ENCODE results near the gene TRIM14.

TRIM14 gene

DNA sequence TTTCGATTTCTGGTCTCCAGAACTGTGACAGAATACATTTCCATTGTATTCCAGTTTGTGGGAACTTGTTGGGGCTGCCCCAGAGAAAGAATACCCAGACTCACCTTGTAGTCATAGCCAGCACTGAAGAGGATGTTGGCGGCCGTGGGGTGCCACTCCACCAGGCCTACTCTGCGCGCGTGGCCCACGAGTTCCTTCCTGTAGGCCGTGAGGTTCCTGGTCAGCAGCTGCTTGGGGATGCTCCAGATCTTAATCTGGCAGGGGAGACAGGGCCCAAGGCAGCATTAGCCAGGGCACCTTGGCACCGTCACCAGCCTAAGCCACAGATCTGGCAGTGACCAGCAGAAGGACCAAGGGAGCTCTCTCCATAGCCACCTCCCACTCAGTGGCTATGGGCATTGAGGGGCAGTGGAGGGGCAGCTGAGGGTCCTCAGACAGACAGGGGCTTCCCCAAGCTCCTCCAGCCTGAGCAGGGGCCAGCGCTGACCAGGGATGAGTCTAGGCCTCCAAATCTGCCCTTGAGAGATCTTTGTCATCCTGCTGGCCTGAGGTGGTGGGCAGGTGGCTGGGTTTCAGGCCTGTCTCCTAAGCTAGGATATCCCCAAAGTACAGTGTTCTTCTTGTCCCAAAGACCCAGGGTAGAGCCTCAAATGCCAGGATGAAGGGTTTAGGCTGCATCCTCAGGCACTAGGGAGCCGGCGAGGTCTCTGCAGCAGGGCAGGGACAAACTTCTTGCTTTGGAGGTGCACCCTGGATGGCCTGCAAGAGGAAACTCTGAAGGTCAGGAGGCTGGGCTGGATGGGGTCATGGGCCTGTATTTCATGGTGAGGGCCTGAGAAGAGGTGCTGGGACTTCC lies 15.9 kb upstream of the TRIM14 start:
- no peaks in the 10 kb centered on the region for H3F3A ChIP-seq (ENCODE audit: low read depth)
- TF ChIP-seq, protein P1, sequence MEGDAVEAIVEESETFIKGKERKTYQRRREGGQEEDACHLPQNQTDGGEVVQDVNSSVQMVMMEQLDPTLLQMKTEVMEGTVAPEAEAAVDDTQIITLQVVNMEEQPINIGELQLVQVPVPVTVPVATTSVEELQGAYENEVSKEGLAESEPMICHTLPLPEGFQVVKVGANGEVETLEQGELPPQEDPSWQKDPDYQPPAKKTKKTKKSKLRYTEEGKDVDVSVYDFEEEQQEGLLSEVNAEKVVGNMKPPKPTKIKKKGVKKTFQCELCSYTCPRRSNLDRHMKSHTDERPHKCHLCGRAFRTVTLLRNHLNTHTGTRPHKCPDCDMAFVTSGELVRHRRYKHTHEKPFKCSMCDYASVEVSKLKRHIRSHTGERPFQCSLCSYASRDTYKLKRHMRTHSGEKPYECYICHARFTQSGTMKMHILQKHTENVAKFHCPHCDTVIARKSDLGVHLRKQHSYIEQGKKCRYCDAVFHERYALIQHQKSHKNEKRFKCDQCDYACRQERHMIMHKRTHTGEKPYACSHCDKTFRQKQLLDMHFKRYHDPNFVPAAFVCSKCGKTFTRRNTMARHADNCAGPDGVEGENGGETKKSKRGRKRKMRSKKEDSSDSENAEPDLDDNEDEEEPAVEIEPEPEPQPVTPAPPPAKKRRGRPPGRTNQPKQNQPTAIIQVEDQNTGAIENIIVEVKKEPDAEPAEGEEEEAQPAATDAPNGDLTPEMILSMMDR (conservative IDR thresholded peaks at IDR 0.05; ENCODE audit: low read length) = no peak
- TF ChIP-seq EZH2phosphoT487 (IDR thresholded peaks at IDR 0.05; ENCODE audit: borderline replicate concordance) = no peak
- no peaks in the 10 kb centered on the region for H3K27me3 ChIP-seq (ENCODE audit: insufficient read depth, low read length, poor library complexity, severe bottlenecking)
- H3K79me2 ChIP-seq (ENCODE audit: insufficient read depth, low read length) = no peaks in the 10 kb centered on the region
- H3K9me3 ChIP-seq (ENCODE audit: insufficient read depth, low read depth, low read length) = no peaks in the 10 kb centered on the region
- no peaks in the 10 kb centered on the region for H3K9me2 ChIP-seq (replicated peaks; ENCODE audit: low read depth, low read length)
- H3K4me1 ChIP-seq (ENCODE audit: insufficient read depth, low read length, poor library complexity, severe bottlenecking) = no peaks in the 10 kb centered on the region
- no peaks in the 10 kb centered on the region for H3K36me3 ChIP-seq (ENCODE audit: insufficient read depth, low read length)
- no peak overlapping the region for H3K4me3 ChIP-seq (ENCODE audit: low read length, poor library complexity, severe bottlenecking)
- no peak overlapping the region for H3K4me2 ChIP-seq (ENCODE audit: low read depth, low read length, poor library complexity, severe bottlenecking)
- no peak overlapping the region for H3K9ac ChIP-seq (ENCODE audit: low read depth, low read length, poor library complexity, severe bottlenecking)
- H4K20me1 ChIP-seq (ENCODE audit: insufficient read depth, low read length, poor library complexity, severe bottlenecking) = no peaks in the 10 kb centered on the region
- H2AFZ ChIP-seq (ENCODE audit: low read length) = no peak overlapping the region

- Histone ChIP-seq H3K9ac (ENCODE audit: low read depth, low read length, poor library complexity, severe bottlenecking) (no peak overlapping the region), H3K4me1 (ENCODE audit: insufficient read depth, low read length, poor library complexity, severe bottlenecking) (no peaks in the 10 kb centered on the region), H3K4me3 (ENCODE audit: low read length, poor library complexity, severe bottlenecking) (no peak overlapping the region), H3F3A (ENCODE audit: low read depth) (no peaks in the 10 kb centered on the region), H4K20me1 (ENCODE audit: insufficient read depth, low read length, poor library complexity, severe bottlenecking) (no peaks in the 10 kb centered on the region), H3K9me2 (replicated peaks; ENCODE audit: low read depth, low read length) (no peaks in the 10 kb centered on the region), H3K79me2 (ENCODE audit: insufficient read depth, low read length) (no peaks in the 10 kb centered on the region), H3K27me3 (ENCODE audit: insufficient read depth, low read length, poor library complexity, severe bottlenecking) (no peaks in the 10 kb centered on the region), H3K4me2 (ENCODE audit: low read depth, low read length, poor library complexity, severe bottlenecking) (no peak overlapping the region), H2AFZ (ENCODE audit: low read length) (no peak overlapping the region), H3K9me3 (ENCODE audit: insufficient read depth, low read depth, low read length) (no peaks in the 10 kb centered on the region), H3K36me3 (ENCODE audit: insufficient read depth, low read length) (no peaks in the 10 kb centered on the region)
- TF ChIP-seq, protein P1 (conservative IDR thresholded peaks at IDR 0.05; ENCODE audit: low read length) = 0 out of 2 replicates have a peak, but pooled peaks have one; percentile 18
- no peak for TF ChIP-seq EZH2phosphoT487 (IDR thresholded peaks at IDR 0.05; ENCODE audit: borderline replicate concordance)
Measured at GRCh38 chr9:98132806-98133631, 14.0 kb upstream of the TRIM14 start.

- H3K4me1 ChIP-seq (ENCODE audit: insufficient read depth, low read length, poor library complexity, severe bottlenecking) = no peaks in the 10 kb centered on the region
- no peak overlapping the region for H3K4me2 ChIP-seq (ENCODE audit: low read depth, low read length, poor library complexity, severe bottlenecking)
- H3F3A ChIP-seq (ENCODE audit: low read depth) = no peaks in the 10 kb centered on the region
- no peaks in the 10 kb centered on the region for H3K79me2 ChIP-seq (ENCODE audit: insufficient read depth, low read length)
- no peak overlapping the region for H3K4me3 ChIP-seq (ENCODE audit: low read length, poor library complexity, severe bottlenecking)
- no peak overlapping the region for H2AFZ ChIP-seq (ENCODE audit: low read length)
- H3K27me3 ChIP-seq (ENCODE audit: insufficient read depth, low read length, poor library complexity, severe bottlenecking) = no peaks in the 10 kb centered on the region
- H3K9me3 ChIP-seq (ENCODE audit: insufficient read depth, low read depth, low read length) = no peaks in the 10 kb centered on the region
- H4K20me1 ChIP-seq (ENCODE audit: insufficient read depth, low read length, poor library complexity, severe bottlenecking) = no peaks in the 10 kb centered on the region
- no peaks in the 10 kb centered on the region for H3K36me3 ChIP-seq (ENCODE audit: insufficient read depth, low read length)
- H3K9ac ChIP-seq (ENCODE audit: low read depth, low read length, poor library complexity, severe bottlenecking) = no peak overlapping the region
- TF ChIP-seq EZH2phosphoT487 (IDR thresholded peaks at IDR 0.05; ENCODE audit: borderline replicate concordance) = no peak
- TF ChIP-seq, protein P1 (conservative IDR thresholded peaks at IDR 0.05; ENCODE audit: low read length) = no peak
- no peaks in the 10 kb centered on the region for H3K9me2 ChIP-seq (replicated peaks; ENCODE audit: low read depth, low read length)
Measured at GRCh38 chr9:98132158-98132557, 13.1 kb upstream of the TRIM14 start.
